Body of pancreas (tissue), 4 donors: ENCODE data around the gene SNPH. TPM values are rescaled to one million over a fixed set of nuclear protein-coding genes. Genes with fewer than 3 reads are reported as not detected.

ENCODE experiments used
- ATAC-seq: fragments of 150-250 bp; one replicate; pipeline ENCODE4 v1.9.1; 2016
- DNase-seq, 4 donors: peaks; one replicate each; pipeline ENCODE4 v3.0.0-alpha.2; 2019
- H3K27ac ChIP-seq, 4 donors: fragments of 200-600 bp; sonication (generic); 1 replicate in 3 of 4; 2 replicates in 1 of 4; pipeline versions ENCODE4 v1.5.1 to v1.6.1; 2016 to 2019; ENCODE audit warnings: mild to moderate bottlenecking in 1 of 4, mixed read lengths in 1 of 4, moderate library complexity in 1 of 4
- H3K27me3 ChIP-seq, 2 donors: fragments of 200-600 bp; sonication (generic); one replicate each; pipeline ENCODE4 v1.6.0; 2016; ENCODE audit warnings: mild to moderate bottlenecking in 1 of 2
- H3K36me3 ChIP-seq, 2 donors: fragments of 200-600 bp; sonication (generic); replicated peaks in 1 of 2; 2 replicates each; pipeline ENCODE4 v1.5.1; 2016; ENCODE audit warnings: low read depth in 2 of 2; ENCODE audit not compliant: insufficient read depth in 1 of 2
- H3K4me1 ChIP-seq: fragments of 200-600 bp; sonication (generic); one replicate; pipeline ENCODE4 v1.6.0; 2016
- H3K4me3 ChIP-seq, 2 donors: fragments of 200-600 bp; sonication (generic); 1 replicate in 1 of 2; 2 replicates in 1 of 2; pipeline ENCODE4 v1.5.1; 2016 to 2019
- H3K9me3 ChIP-seq, 3 donors: fragments of 200-600 bp; sonication (generic); 1 replicate in 2 of 3; 2 replicates in 1 of 3; pipeline ENCODE4 v1.5.1; 2016
- CTCF ChIP-seq, 7 experiments: fragments of 450-650 bp in 4 of 7; fragments of 200-600 bp in 3 of 7; sonication (generic) in 3 of 7; IDR thresholded peaks; one replicate each; pipeline ENCODE4 v1.5.1; 2016 to 2019; ENCODE audit warnings: antibody characterized with exemption in 7 of 7
- POLR2A ChIP-seq, 3 donors: fragments of 450-650 bp; IDR thresholded peaks; one replicate each; pipeline ENCODE4 v1.6.1; 2016; ENCODE audit warnings: antibody characterized with exemption in 3 of 3, mild to moderate bottlenecking in 2 of 3
- WGBS, 2 donors: methylation state at CpG; one replicate each; pipeline ENCODE4 v1.1.5; 2017; 5-methylcytosine and 5-hydroxymethylcytosine counted together
- intact Hi-C: fragments of 100-400 bp; cut with DNase I; formaldehyde crosslinking; loops from one replicate; pipeline ENCODE4 v1.15.1; 2023
- total RNA-seq, 2 donors: library from RNA; depleted of rRNA; stranded (reverse); fragments of >200 nt; gene quantifications; one replicate each; pipeline ENCODE4 v1.1.0, GENCODE V29; 2016

SNPH gene
- total RNA-seq, 2 donors from 2014 or later = 3.3 to 3.4 TPM

GRCh38 chr20:1310506-1311190, 44.6 kb downstream of the SNPH start:
- Histone ChIP-seq H3K36me3 (peaks cover 0 to 2% of the 10 kb centered on the region in 2 donors), H3K4me3 (no peak overlapping the region), H3K4me1 (peaks cover 8% of the 10 kb centered on the region), H3K27me3 (no peaks in the 10 kb centered on the region), H3K27ac (no peak overlapping the region), H3K9me3 (no peaks in the 10 kb centered on the region)
- TF ChIP-seq POLR2A (IDR thresholded peaks at IDR 0.05) (no peak), CTCF (IDR thresholded peaks at IDR 0.05) (no peak)
- no peak for ATAC-seq
- WGBS, 2 donors = 74 to 79% methylated on average over 11 to 12 of the region's 12 CpGs
- intact Hi-C loops = loop anchor here (5.0 kb wide), 1 partner anchor 127 kb away; no protein-coding TSS in a partner anchor
- no peak for DNase-seq

GRCh38 chr20:1312308-1312707, 46.2 kb downstream of the SNPH start:
- H3K27me3 ChIP-seq = no peaks in the 10 kb centered on the region
- TF ChIP-seq POLR2A (IDR thresholded peaks at IDR 0.05) (no peak), CTCF (IDR thresholded peaks at IDR 0.05) (no peak)
- ATAC-seq = no peak
- DNase-seq = no peak
- 84 to 98% methylated on average over 12 to 20 of the region's 20 CpGs for WGBS, 2 donors
- H3K4me1 ChIP-seq = peaks cover 8% of the 10 kb centered on the region
- no peak overlapping the region for H3K4me3 ChIP-seq
- H3K9me3 ChIP-seq = no peaks in the 10 kb centered on the region
- intact Hi-C loops = loop anchor here (5.0 kb wide), 1 partner anchor 125 kb away; no protein-coding TSS in a partner anchor
- H3K36me3 ChIP-seq = peaks cover 0 to 2% of the 10 kb centered on the region in 2 donors
- H3K27ac ChIP-seq = no peak overlapping the region

GRCh38 chr20:1312904-1313235, 46.8 kb downstream of the SNPH start:
- H3K9me3 ChIP-seq = no peaks in the 10 kb centered on the region
- no peak overlapping the region for H3K27ac ChIP-seq
- intact Hi-C loops = loop anchor here (5.0 kb wide), 1 partner anchor 124 kb away; no protein-coding TSS in a partner anchor
- no peak for TF ChIP-seq CTCF (IDR thresholded peaks at IDR 0.05)
- no peak for TF ChIP-seq POLR2A (IDR thresholded peaks at IDR 0.05)
- H3K27me3 ChIP-seq = no peaks in the 10 kb centered on the region
- peaks cover 0 to 2% of the 10 kb centered on the region in 2 donors for H3K36me3 ChIP-seq
- DNase-seq (no peak), ATAC-seq (no peak)
- no peak overlapping the region for H3K4me3 ChIP-seq
- peaks cover 8% of the 10 kb centered on the region for H3K4me1 ChIP-seq
- 72 to 85% methylated on average over 14 to 15 of the region's 16 CpGs for WGBS, 2 donors

- H3K27ac ChIP-seq = no peak overlapping the region
- TF ChIP-seq POLR2A (IDR thresholded peaks at IDR 0.05) (no peak), CTCF (IDR thresholded peaks at IDR 0.05) (peak; percentile 86 to 98 (median 94))
- ATAC-seq = peak; percentile 86
- no peaks in the 10 kb centered on the region for H3K9me3 ChIP-seq
- intact Hi-C loops = loop anchor here (5.0 kb wide), 1 partner anchor 124 kb away; no protein-coding TSS in a partner anchor
- WGBS, 2 donors = 1 to 19% methylated on average over 16 to 37 of the region's 38 CpGs
- no peak overlapping the region for H3K4me3 ChIP-seq
- H3K36me3 ChIP-seq = peaks cover 0 to 2% of the 10 kb centered on the region in 2 donors
- DNase-seq = peak; percentile 73 to 80 (median 74)
- peaks cover 8% of the 10 kb centered on the region for H3K4me1 ChIP-seq
- H3K27me3 ChIP-seq = no peaks in the 10 kb centered on the region
These were observed 47.3 kb downstream of the SNPH start for GRCh38 chr20:1313236-1313964.
